IPS-18c (cell line): ENCODE measurements around the gene DACT2.

Source experiments
- H3K4me3 ChIP-seq: 2 replicates; pipeline ENCODE4 v1.7.0; 2013; ENCODE audit warnings: low read depth, mild to moderate bottlenecking, low read length, moderate library complexity; ENCODE audit not compliant: insufficient read depth
- H3K9me3 ChIP-seq: one replicate; pipeline ENCODE4 v1.6.1; 2013; ENCODE audit warnings: mild to moderate bottlenecking, low read length, moderate library complexity; ENCODE audit not compliant: control insufficient read depth, insufficient read depth

Gene DACT2

DNA sequence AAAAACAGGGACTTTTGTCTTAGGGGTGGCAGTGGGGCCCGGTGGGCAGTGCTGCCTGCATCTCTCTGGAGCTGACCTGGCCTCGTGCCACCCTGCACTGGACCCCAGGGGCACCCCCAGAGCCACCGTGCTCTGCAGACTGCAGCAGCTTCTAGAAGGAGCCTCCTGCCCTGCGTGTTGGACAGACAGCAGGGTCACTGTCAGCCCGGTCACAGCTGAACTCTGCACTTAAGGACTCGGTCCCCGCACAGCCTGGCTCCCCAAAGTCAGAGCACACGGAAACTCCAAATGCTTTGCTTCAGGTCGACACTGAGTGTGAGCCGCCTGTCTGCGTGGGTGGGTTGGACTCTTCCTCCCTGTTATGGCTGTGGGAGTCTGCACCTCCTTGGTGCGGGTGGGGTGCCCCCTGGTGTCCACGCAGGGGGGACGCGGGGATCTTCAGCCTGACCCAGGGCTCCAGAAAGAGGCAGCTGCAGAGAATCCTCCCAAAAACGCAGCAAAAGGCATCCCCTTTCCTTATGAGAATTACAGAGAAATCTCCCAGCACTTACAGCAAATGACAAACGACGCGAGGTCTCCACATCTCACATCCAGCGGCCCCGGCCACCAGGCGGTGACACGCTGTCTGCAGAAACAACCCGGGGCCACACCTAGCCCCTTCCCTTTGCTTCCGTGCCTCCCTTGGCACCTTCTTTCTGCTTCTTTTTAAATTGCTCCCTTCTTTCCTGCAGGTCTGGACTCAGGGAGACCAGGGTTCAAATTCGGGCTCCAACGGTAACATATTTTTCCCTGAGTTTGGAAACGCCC is 36.3 kb upstream of the DACT2 start:
- H3K4me3 ChIP-seq, result no peak overlapping the region
- peaks cover 2% of the 10 kb centered on the region for H3K9me3 ChIP-seq

GRCh38 chr6:168354338-168354737 is 34.8 kb upstream of the DACT2 start:
- Histone ChIP-seq H3K9me3 (peaks cover 4% of the 10 kb centered on the region), H3K4me3 (no peak overlapping the region)

DNA sequence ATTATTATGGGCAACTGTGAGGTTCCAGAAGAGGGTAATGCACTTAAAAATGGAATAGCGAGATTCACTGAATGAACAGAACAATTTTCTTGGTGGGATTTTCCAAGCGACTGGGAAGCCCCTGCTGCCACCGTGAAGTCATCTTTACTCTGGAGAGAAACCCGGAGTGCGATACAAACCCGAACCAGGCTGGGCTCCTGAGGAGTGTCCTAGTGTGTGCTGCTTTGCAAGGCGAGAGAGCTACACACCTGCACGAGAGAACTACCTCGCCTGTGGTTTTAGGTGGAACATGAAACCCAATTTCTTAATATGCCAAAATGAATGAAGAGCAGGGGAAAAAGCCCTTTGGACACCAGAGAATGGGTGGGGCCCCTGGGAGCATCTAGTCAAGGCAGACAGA is 33.5 kb upstream of the DACT2 start:
- peaks cover 4% of the 10 kb centered on the region for H3K9me3 ChIP-seq
- no peak overlapping the region for H3K4me3 ChIP-seq

- H3K9me3 ChIP-seq, result peaks cover 4% of the 10 kb centered on the region
- H3K4me3 ChIP-seq, result no peak overlapping the region
Observed at GRCh38 chr6:168352096-168352495, 32.5 kb upstream of the DACT2 start.

- peaks cover 4% of the 10 kb centered on the region for H3K9me3 ChIP-seq
Observed at GRCh38 chr6:168349718-168350210, 30.2 kb upstream of the DACT2 start.

DNA sequence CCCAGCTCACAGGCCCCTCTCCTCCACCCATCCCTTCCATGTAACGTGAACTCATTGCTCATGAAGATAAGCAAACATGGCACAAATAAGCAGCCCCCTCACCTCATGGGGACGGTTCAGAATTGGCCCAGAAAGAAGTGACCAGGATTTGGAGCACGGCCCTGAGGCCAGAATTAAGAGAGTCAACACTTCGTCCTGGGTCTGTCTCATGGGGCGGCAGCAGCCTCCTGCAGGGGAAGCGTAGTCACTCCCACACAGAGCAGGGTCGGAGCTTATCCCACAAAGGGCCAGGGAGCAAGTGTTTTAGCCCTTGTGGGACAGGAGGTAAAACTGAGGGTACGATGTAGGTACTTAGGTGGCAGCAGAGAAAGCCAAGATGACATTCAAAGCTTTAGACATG is 28.6 kb upstream of the DACT2 start:
- no peak overlapping the region for H3K4me3 ChIP-seq
- H3K9me3 ChIP-seq, result peaks cover 4% of the 10 kb centered on the region

More at GRCh38 chr6:168349718-168350210, 30.2 kb upstream of the DACT2 start:
- no peak overlapping the region for H3K4me3 ChIP-seq

GRCh38 chr6:168347615-168348014 is 28.0 kb upstream of the DACT2 start:
- Histone ChIP-seq H3K4me3 (no peak overlapping the region), H3K9me3 (peaks cover 4% of the 10 kb centered on the region)

- no peak overlapping the region for H3K4me3 ChIP-seq
Observed at GRCh38 chr6:168347053-168347452, 27.5 kb upstream of the DACT2 start.

DNA sequence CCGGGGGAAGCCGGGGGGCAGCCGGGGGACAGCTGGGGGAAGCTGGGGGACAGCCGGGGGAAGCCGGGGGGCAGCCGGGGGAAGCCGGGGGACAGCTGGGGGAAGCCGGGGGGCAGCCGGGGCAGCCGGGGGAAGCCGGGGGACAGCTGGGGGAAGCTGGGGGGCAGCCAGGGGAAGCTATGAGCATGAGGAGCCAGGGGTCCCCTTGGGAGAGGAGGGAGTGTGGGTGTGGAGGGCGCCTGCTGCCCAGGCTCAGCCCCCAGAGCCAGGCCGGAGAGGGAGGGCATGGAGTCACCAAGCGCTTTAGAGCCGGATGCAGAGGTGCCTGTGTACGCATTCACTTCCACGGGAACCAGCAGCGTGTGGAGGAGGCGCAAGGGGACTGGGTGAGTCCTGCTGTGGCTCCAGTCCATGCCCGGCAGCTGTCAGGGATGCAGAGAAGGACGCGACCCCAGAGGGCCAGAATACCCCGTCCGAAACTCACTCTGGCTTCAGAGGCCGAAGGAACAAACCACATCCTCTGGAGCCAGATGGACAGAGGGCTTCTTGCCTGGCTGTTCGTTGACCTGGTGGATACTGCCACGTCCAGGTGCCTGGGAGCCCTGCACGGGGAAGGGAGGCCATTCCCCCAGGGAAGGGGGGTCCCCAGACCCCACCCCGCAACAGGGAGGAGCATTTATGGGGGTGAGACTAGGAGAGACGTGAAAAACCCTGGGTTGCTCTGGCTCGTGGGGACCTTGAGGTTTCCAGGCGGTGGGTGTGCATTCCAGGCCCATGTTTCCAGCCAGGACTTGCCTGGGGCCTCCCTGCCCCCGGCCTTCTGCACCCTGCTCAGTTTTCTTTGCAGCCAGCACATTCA is 26.5 kb upstream of the DACT2 start:
- peaks cover 2% of the 10 kb centered on the region for H3K9me3 ChIP-seq

More at GRCh38 chr6:168347053-168347452, 27.5 kb upstream of the DACT2 start:
- peaks cover 3% of the 10 kb centered on the region for H3K9me3 ChIP-seq

DNA sequence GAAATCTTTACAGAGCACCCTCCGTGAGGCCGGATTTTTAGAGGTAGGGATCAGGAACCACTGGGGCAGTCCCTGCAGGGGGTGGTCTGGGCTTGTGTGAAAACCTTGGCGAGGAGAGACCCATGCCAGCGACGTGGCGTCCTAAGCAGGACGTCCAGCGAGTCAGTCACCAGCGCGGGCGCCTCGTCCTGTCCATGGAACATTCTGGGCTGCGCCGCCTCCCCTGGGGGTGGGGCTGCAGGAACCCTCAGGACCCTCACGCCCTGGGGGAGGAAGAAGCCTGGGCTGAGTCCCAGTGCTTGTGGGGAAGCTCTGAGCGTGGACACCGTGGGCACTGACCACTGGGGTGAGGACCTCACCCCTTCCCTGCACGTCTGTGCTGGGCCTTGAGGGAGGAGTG is 25.7 kb upstream of the DACT2 start:
- H3K4me3 ChIP-seq, result no peak overlapping the region
- H3K9me3 ChIP-seq, result peaks cover 2% of the 10 kb centered on the region

More for the DNA sequence above, 26.5 kb upstream of the DACT2 start:
- H3K4me3 ChIP-seq, result no peak overlapping the region

DNA sequence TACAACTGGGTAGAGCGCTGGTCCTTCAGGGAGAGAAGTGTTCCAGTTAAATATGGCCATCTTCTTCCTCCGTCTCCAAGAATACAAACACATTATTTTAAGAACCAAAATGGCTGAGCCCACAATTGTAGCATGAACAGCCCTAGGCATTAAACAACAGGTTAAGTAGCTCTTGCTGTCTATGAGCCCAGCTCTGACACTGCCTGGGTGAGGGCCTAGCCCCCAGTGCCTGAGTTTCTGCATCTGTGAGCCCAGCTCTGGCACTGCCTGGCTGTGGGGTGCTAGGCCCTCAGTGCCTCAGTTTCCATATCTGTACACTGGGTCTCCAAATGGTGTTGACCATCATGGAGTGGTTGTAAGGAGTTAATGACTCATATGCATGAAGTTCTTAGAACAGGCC is 24.8 kb upstream of the DACT2 start:
- Histone ChIP-seq H3K9me3 (no peaks in the 10 kb centered on the region), H3K4me3 (no peak overlapping the region)

- Histone ChIP-seq H3K9me3 (no peaks in the 10 kb centered on the region), H3K4me3 (no peak overlapping the region)
Observed at GRCh38 chr6:168343239-168344150, 23.9 kb upstream of the DACT2 start.

DNA sequence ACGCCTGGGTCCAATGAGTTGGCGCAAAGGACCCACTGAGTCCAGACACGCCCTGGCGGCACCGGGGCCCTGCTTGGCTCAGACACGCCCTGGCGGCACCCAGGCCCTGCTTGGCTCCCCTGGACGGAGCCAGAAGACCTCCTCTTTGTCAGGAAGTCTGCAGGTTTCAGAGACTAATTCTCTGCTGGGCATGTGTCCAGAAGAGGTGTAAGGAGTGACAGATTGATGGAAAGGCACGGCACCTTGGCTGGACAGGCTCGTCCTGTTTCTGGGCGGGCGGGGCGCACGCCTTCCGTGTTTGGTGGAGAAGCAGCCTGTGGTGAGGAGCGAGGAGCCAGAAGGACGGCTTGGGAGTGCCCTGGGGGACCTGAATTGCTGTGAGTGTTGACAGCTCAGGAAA is 23.1 kb upstream of the DACT2 start:
- Histone ChIP-seq H3K9me3 (no peaks in the 10 kb centered on the region), H3K4me3 (no peak overlapping the region)

DNA sequence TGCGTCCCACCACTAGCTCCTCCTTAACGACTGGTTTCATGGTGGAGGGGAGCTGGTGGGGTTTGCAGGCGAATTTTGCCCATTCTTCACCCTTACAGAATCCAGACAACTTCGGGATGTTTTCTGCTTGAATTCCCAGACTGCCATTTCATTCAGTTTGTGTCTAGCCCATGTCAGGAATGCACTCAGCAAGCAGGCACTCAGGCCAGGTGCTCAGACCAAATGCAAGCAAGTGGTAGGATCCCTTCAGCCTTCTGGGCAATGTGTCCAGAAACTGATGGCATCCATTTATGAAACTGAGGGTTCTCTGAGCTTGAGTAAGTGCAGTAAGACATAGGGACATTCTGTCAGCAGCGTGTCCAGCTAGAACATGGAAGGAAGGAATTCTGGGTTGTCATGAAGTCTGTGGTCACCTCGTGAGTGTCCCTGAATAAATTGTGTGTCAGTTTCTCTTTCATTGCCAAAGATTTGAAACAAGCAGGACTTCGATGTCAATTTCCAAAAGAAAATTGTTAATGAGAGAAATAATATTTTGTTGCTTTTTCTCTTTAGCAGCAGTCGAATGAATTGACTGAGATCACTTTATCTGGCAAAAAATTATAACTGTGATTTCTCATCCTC is 21.8 kb upstream of the DACT2 start:
- Histone ChIP-seq H3K4me3 (no peak overlapping the region), H3K9me3 (no peaks in the 10 kb centered on the region)

GRCh38 chr6:168340819-168341218 is 21.2 kb upstream of the DACT2 start:
- Histone ChIP-seq H3K9me3 (no peaks in the 10 kb centered on the region), H3K4me3 (no peak overlapping the region)

DNA sequence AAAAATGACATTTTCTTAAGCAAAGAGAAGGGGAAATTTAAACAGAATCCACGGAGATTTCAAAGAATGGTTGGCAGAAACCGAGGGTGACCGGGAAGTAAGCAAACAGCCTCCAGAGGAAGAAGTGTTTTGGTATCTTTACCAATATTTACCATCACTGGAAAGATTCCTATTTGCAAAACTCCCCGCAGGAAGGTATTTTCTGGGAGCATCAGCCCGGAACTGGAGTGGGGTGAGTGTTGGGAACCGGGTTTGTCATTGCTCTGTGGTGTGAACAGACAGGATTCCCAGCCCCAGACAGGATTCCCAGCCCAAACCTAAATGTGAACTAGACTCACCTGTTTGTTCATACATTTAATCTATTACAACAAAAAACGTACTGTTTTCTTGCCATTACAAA is 19.2 kb upstream of the DACT2 start:
- no peak overlapping the region for H3K4me3 ChIP-seq
- no peaks in the 10 kb centered on the region for H3K9me3 ChIP-seq

- Histone ChIP-seq H3K4me3 (no peak overlapping the region), H3K9me3 (no peaks in the 10 kb centered on the region)
Observed at GRCh38 chr6:168336967-168337366, 17.4 kb upstream of the DACT2 start.
